ENCODE results near the gene MYL7.
"Not testable (repeated sequence)": the region's sequence is repeated elsewhere in the genome, so short reads cannot be mapped to it uniquely, and the experiment has no call there.

The MYL7 gene

GRCh38 chr7:44141221-44141850 is at the start of gene MYL7:
Gene MYL7 (minus strand): TSS chr7:44141332. CDS start chr7:44141305, 27 bp downstream.
- DNase-seq: no peak

GRCh38 chr7:44189993-44190872 is 49.1 kb upstream of the MYL7 start:
- DNase-seq: no peak

GRCh38 chr7:44189286-44189992 is 48.3 kb upstream of the MYL7 start, which contains the start of gene GCK:
Gene GCK (minus strand): TSS chr7:44189439. CDS start chr7:44188953, 486 bp downstream.
- DNase-seq: no peak

GRCh38 chr7:44188480-44189225 is 47.5 kb upstream of the MYL7 start:
- no peak for DNase-seq

- no peak for DNase-seq
Observed at GRCh38 chr7:44187636-44188416, 46.7 kb upstream of the MYL7 start.

- no peak for DNase-seq
Observed at GRCh38 chr7:44186736-44187135, 45.6 kb upstream of the MYL7 start.

GRCh38 chr7:44185729-44186128 is 44.6 kb upstream of the MYL7 start:
- no peak for DNase-seq

- no peak for DNase-seq
Observed at GRCh38 chr7:44184873-44185446, 43.8 kb upstream of the MYL7 start.

GRCh38 chr7:44184206-44184872 is 43.2 kb upstream of the MYL7 start:
- DNase-seq: peak; percentile 62

- DNase-seq: no peak
Observed at GRCh38 chr7:44183386-44183785, 42.3 kb upstream of the MYL7 start.

- DNase-seq: no peak
Observed at GRCh38 chr7:44182827-44183226, 41.7 kb upstream of the MYL7 start.

GRCh38 chr7:44180631-44181030 is 39.5 kb upstream of the MYL7 start:
- no peak for DNase-seq

GRCh38 chr7:44177570-44178131 is 36.5 kb upstream of the MYL7 start:
- DNase-seq: no peak

- DNase-seq: no peak
Observed at GRCh38 chr7:44176486-44176885, 35.4 kb upstream of the MYL7 start.

GRCh38 chr7:44175730-44176129 is 34.6 kb upstream of the MYL7 start:
- no peak for DNase-seq

- DNase-seq: not testable (repeated sequence)
Observed at GRCh38 chr7:44174694-44174948, 33.5 kb upstream of the MYL7 start.

- DNase-seq: peak; percentile 35
Observed at GRCh38 chr7:44173911-44174693, 33.0 kb upstream of the MYL7 start.

GRCh38 chr7:44172803-44173424 is 31.8 kb upstream of the MYL7 start:
- no peak for DNase-seq

- DNase-seq: no peak
Observed at GRCh38 chr7:44172352-44172751, 31.2 kb upstream of the MYL7 start.

GRCh38 chr7:44171901-44172300 is 30.8 kb upstream of the MYL7 start:
- DNase-seq: peak; percentile 5
